ENCODE measurements around the gene SEMA4G.

The SEMA4G gene

GRCh38 chr10:100934084-100934659 is 35.1 kb upstream of the SEMA4G start:
- Histone ChIP-seq H3K4me3 (ENCODE audit: low read depth, low read length) (no peak overlapping the region), H3K36me3 (peaks cover 44% of the 10 kb centered on the region), H3K27me3 (no peaks in the 10 kb centered on the region), H3K4me1 (no peaks in the 10 kb centered on the region; the same call in 1 of the 2 replicates), H3K9me3 (no peaks in the 10 kb centered on the region)
- peak; percentile 52 for TF ChIP-seq CTCF (IDR thresholded peaks at IDR 0.05; ENCODE audit: low read depth, low read length)
- DNase-seq, result no peak

GRCh38 chr10:100939763-100940344 is 29.4 kb upstream of the SEMA4G start:
- Histone ChIP-seq H3K36me3 (peaks cover 27% of the 10 kb centered on the region), H3K4me1 (no peaks in the 10 kb centered on the region), H3K9me3 (no peaks in the 10 kb centered on the region), H3K27me3 (no peaks in the 10 kb centered on the region), H3K4me3 (ENCODE audit: low read depth, low read length) (no peak overlapping the region)
- DNase-seq, result no peak
- TF ChIP-seq CTCF (IDR thresholded peaks at IDR 0.05; ENCODE audit: low read depth, low read length), result no peak

GRCh38 chr10:100942229-100942628 is 27.1 kb upstream of the SEMA4G start:
- Histone ChIP-seq H3K4me3 (ENCODE audit: low read depth, low read length) (no peak overlapping the region), H3K36me3 (peaks cover 36% of the 10 kb centered on the region), H3K4me1 (no peaks in the 10 kb centered on the region), H3K9me3 (no peaks in the 10 kb centered on the region), H3K27me3 (no peaks in the 10 kb centered on the region)
- TF ChIP-seq CTCF (IDR thresholded peaks at IDR 0.05; ENCODE audit: low read depth, low read length), result no peak
- no peak for DNase-seq

GRCh38 chr10:100943508-100943907 is 25.8 kb upstream of the SEMA4G start:
- TF ChIP-seq CTCF (IDR thresholded peaks at IDR 0.05; ENCODE audit: low read depth, low read length), result no peak
- DNase-seq, result no peak
- Histone ChIP-seq H3K9me3 (no peaks in the 10 kb centered on the region), H3K4me3 (ENCODE audit: low read depth, low read length) (no peak overlapping the region), H3K36me3 (peaks cover 42% of the 10 kb centered on the region), H3K27me3 (no peaks in the 10 kb centered on the region), H3K4me1 (no peaks in the 10 kb centered on the region)

- Histone ChIP-seq H3K36me3 (peaks cover 50% of the 10 kb centered on the region), H3K27me3 (no peaks in the 10 kb centered on the region), H3K4me1 (no peaks in the 10 kb centered on the region), H3K9me3 (no peaks in the 10 kb centered on the region), H3K4me3 (ENCODE audit: low read depth, low read length) (no peak overlapping the region)
- TF ChIP-seq CTCF (IDR thresholded peaks at IDR 0.05; ENCODE audit: low read depth, low read length), result no peak
- DNase-seq, result no peak
These were observed 23.6 kb upstream of the SEMA4G start for GRCh38 chr10:100945754-100946153.

- TF ChIP-seq CTCF (IDR thresholded peaks at IDR 0.05; ENCODE audit: low read depth, low read length), result no peak
- Histone ChIP-seq H3K9me3 (no peaks in the 10 kb centered on the region), H3K27me3 (no peaks in the 10 kb centered on the region)
These were observed 20.4 kb upstream of the SEMA4G start for GRCh38 chr10:100948916-100949315.

More at GRCh38 chr10:100948916-100949315, 20.4 kb upstream of the SEMA4G start:
- DNase-seq, result no peak
- H3K4me3 ChIP-seq (ENCODE audit: low read depth, low read length), result no peak overlapping the region
- H3K4me1 ChIP-seq, result no peaks in the 10 kb centered on the region
- H3K36me3 ChIP-seq, result peaks cover 48% of the 10 kb centered on the region

Data from BE2C (cell line).